Measurements from ENCODE around the gene ZNF266. TPM values are rescaled to one million over a fixed set of nuclear protein-coding genes. Genes with fewer than 3 reads are reported as not detected.

Gene ZNF266
- total RNA-seq, 1 experiment from 2014 or later: 9.1 TPM

Other genes starting within 250 kb of the ZNF266 start
- gene OR7D4, start 216.0 kb downstream of the ZNF266 start, total RNA-seq (2014; rRNA removed; shearing (Covaris generic)): not detected in 2 replicates
- gene OR7E24, start 184.6 kb downstream of the ZNF266 start, total RNA-seq (2014; rRNA removed; shearing (Covaris generic)): not detected in 2 replicates
- 6.0 and 6.9 TPM in 2 replicates for gene ZNF699, start 125.7 kb downstream of the ZNF266 start, total RNA-seq (2014; rRNA removed; shearing (Covaris generic))
- gene ZNF559, start 111.4 kb downstream of the ZNF266 start, total RNA-seq (2014; rRNA removed; shearing (Covaris generic)): 18.6 and 23.7 TPM in 2 replicates
- gene ZNF177, start 72.6 kb downstream of the ZNF266 start, total RNA-seq (2014; rRNA removed; shearing (Covaris generic)): 3.7 and 5.7 TPM in 2 replicates
- gene ZNF560, start 63.0 kb upstream of the ZNF266 start, total RNA-seq (2014; rRNA removed; shearing (Covaris generic)): not detected in 2 replicates
- gene ZNF426, start 103.1 kb upstream of the ZNF266 start, total RNA-seq (2014; rRNA removed; shearing (Covaris generic)): 13.2 and 16.3 TPM in 2 replicates
- 80.1 and 86.4 TPM in 2 replicates for gene ZNF121, start 148.9 kb upstream of the ZNF266 start, total RNA-seq (2014; rRNA removed; shearing (Covaris generic))
- gene ZNF561, start 185.7 kb upstream of the ZNF266 start, total RNA-seq (2014; rRNA removed; shearing (Covaris generic)): 23.9 and 26.1 TPM in 2 replicates
- 30.3 and 33.7 TPM in 2 replicates for gene ZNF562, start 239.5 kb upstream of the ZNF266 start, total RNA-seq (2014; rRNA removed; shearing (Covaris generic))

All from NCI-H460 (cell line).